ENCODE measurements around the gene DOCK10.

Gene DOCK10

GRCh38 chr2:224870341-224870740, 171.9 kb downstream of the DOCK10 start:
- no peak for ATAC-seq

DNA sequence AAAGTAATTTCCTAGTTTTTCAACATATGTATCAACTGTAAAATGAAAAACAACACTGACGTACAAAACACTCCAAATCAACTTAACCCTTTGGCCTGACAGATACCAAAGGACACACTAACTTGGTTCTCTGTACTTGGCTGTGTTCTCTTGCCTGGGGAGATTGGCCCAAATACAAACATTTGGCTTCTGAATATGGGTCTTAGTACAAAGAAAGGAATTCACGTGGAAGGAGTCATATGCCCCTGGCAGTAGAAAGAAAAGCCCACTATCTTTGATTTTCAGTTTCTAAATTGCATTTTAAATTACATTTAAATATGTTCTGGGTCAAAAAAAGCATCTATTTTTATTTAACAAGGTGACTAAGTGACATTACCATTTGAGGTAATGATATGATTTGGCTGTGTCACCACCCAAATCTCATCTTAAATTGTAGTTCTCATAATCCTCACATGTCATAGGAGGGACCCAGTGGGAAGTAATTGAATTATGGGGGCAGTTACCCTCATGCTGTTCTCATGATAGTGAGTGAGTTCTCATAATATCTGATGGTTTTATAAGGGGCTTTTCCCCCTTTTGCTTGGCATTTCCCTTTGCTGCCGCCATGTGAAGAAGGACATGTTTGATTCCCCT, 172.6 kb downstream of the DOCK10 start:
- peak in 1 of 2 donors; percentile 25 for ATAC-seq

DNA sequence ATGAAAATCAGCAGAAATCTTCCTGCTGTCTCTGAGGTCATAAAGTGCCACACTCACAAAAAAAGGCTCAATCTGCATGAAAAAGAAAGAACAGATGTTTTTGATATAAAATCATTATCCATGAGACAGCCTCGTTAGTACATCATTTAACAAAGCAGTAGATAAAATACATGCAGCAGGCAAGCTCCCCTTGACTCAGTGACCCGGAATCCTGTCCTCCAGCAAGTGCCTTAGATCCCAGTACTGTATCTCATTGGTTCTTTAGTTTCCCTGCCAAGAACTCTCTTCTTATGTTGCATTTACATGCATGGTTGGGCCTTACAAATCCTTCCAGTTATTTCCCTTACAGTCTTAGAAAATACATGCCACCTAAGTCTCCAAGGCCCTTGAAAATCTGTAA, 177.3 kb downstream of the DOCK10 start:
- ATAC-seq = no peak

GRCh38 chr2:224861266-224861665, 181.0 kb downstream of the DOCK10 start:
- ATAC-seq = no peak

DNA sequence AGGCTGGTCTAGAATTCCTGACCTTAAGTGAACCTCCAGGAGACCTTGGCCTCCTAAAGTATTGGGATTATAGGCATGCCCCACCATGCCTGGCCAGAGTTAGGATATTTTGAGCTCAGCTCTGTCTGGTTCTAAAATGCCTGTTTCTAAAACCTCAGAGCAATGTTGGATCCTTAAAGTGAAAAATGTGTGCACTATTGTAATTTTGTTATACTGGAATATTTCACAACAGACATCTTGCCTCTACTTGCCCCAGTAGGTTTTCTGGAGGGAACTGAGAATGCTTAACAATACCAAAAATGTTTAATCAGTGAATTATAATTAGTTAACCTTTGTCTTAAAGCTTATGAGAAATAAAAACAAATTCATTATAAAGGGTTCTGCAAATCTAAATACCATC, 181.5 kb downstream of the DOCK10 start:
- no peak for ATAC-seq

- no peak for ATAC-seq
These were observed 190.5 kb downstream of the DOCK10 start for GRCh38 chr2:224851811-224852210.

DNA sequence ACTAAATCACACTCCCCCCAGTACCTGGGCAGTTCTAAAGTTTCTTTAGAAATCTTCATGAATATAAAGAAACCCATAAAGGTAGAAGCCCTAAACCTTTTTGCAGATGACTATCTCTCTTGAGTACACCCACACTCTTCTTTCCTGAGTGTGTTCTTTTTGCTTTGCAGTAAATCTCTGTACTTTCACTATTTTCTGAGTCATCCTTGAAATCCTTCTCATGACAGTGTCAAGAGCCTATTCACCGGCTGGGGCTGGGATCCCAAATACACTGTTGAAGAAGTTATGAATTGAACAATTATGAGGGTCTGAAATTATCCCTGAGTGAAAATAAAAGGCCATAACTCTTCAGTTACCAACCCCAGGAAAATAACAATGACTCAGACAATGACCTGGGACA, 192.2 kb downstream of the DOCK10 start:
- ATAC-seq = peak in 1 of 2 donors; percentile 38

DNA sequence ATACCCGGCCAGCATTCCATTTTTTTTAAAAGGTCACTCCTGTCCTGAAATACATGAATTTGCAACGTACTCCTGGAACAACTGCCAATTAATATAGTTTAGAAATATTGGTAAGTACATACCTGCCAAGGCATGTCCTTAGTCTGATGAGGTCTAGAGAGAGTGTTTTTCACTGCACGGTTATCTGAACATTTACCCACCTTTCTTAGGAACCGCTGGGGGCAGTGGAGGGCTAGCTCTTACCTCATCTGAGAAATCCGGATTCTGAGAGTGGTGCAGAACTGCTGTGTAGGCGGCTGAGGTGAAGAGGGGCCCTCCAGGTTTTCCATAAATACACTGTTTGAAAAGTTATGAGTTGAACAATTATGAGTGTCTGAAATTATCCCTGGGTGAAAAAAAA, 193.0 kb downstream of the DOCK10 start:
- no peak for ATAC-seq

DNA sequence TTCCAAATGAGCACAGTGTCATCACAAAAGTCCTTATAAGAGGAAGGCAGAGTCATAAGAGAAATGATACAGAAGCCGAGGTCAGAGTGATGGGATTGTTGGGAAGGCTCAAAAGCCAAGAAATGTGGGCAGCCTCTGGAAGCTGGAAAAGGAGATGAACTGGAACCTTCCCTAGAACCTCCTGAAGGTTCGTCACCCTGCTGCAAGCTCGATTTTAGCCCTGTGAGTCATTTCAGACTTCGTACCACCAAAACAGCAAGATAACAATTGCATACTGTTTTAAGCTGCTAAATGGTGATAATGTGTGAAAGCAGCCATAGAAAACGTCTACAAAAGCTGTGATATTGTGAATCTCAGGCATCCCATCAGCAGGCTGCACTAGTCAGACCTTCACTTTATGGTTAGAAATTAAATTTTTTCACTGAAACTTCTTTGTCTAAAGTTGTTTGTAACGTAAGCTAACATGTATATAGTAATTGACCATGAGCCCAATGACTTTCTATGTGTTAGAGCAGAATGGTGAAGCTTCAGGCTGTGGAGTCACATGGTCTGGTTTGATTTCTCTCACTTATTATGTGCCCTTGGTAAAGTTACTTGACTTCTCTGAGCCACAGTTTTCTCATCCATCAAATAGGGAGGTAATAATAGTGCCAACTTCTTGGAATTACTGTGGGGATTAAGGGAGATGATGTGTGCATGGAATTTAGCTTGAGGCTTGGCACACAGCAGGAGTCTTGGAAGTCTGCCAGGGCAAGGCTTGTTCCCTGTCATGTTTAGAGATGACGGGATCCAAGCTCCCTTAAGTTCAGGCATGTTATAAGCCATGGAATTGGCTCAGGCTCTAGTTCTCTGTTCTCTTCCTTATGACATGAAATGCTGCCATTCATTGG, 194.1 kb downstream of the DOCK10 start:
- no peak for ATAC-seq

- no peak for ATAC-seq
These were observed 194.9 kb downstream of the DOCK10 start for GRCh38 chr2:224847381-224847780.

- no peak for ATAC-seq
These were observed 195.6 kb downstream of the DOCK10 start for GRCh38 chr2:224846686-224847085.

- ATAC-seq = no peak
These were observed 196.1 kb downstream of the DOCK10 start for GRCh38 chr2:224846161-224846560.

- ATAC-seq = no peak
These were observed 199.1 kb downstream of the DOCK10 start for GRCh38 chr2:224843141-224843540.

DNA sequence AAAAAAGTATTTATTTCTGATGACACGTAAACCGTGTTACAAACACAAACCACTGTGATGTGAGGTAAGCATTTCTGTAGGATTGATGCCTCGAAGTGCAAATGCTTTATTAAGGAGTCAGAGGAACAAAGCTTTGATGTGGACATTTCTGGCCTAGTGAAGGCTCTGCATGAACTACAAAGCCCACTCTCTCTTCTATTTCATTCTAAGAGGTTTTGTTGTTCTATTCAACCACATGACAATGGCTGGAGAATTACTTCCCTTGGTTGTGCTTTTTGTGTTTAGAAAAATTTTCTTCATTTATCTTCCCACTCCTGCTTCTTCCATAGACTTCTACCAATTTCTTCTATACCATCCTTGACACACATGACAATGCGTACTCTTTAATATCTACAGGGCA, 200.4 kb downstream of the DOCK10 start:
- no peak for ATAC-seq

DNA sequence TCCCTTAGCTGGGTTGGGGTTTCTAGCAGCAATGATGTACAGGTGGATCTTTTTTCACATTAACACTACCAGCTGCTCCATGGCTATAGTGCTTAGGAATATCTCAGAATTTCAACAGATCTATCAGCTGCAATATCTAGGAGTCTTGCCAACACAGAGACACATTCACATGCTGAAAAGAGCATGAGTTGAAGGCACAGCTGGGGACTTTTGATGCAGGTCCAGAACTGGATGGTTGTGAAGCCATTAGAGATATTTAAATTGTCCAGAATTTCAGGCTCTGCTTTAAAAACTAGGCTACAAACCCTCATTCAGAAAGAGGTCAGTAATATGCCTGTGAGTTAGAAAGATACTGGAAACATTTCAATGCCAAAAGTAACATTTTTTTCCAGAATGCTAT, 203.9 kb downstream of the DOCK10 start:
- ATAC-seq = no peak

- ATAC-seq = no peak
These were observed 204.7 kb downstream of the DOCK10 start for GRCh38 chr2:224837558-224837957.

DNA sequence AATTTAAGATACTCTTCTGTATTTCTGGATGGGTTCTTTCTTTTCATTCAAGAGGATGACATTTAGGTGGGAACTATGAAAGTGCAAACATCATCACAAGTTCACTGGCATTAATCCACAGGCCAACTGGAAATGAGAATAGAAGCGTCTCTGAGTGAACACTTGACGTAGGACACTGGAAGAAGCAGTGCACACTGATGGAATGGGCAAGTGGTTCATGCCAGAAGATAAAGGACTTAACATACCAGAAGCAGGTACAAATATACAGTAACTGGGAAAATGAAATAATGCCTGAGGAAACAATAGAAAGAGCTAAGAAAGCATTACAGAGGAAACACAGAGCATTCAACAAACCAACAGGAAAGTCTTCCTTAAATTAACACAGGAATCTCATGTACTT, 205.2 kb downstream of the DOCK10 start:
- ATAC-seq = no peak

DNA sequence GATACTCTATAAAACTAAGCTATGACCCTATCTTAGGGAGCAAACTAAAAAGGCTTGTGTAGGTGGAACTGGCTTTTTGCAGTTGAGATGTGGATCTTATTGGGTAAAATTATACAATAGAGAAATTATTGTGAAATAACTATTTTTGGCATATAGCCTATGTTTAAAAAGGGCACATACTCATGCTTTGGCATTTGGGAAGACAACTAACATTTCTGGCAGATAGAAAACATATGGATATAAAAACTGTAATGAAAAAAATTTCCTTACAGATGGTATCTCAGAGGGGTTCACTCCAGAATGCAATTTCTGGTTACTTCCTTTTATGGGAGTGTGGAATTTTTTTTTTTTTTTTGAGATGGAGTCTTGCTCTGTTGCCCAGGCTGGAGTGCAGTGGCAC, 206.0 kb downstream of the DOCK10 start:
- no peak for ATAC-seq

DNA sequence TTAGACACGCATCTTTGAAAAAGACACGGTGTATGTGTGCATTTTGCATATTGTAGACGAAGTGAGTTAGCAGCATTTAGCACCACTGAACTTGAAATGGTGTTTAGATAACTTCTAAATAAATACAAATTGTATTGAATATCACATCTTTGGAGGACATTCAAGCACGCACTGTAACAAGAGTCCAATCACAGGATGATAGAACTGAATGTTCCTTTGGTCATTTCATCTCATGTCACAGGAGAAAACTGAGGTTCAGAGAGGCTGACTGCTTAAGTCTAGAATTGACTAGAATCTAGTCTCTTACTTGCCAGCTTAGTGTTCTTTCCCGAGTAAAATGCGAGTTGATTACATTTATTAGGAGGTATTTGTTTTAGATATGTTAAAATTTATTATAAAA, 206.9 kb downstream of the DOCK10 start:
- ATAC-seq = no peak

GRCh38 chr2:224833986-224834385, 208.3 kb downstream of the DOCK10 start:
- ATAC-seq = no peak

GRCh38 chr2:224832207-224832606, 210.1 kb downstream of the DOCK10 start:
- no peak for ATAC-seq

DNA sequence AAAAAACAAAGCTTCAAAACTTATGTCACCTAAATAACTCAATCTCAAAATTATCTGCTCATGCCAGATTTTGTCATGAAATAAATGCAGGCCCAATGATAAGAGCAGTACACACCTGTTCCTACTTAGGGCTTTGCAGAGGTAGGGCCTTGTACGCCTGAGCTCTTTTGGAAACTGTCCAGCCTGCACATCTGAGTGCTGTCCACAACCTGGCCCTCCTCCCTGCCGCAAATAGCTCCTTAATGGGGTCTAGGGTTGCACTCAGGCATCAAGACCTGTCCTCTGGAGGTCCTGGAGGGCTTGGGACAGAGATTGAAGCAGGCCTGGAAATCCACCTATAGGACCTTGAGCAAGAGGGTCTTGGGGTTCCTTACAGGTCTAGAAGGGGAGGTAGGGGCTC, 210.7 kb downstream of the DOCK10 start:
- ATAC-seq = no peak

- no peak for ATAC-seq
These were observed 221.8 kb downstream of the DOCK10 start for GRCh38 chr2:224820283-224820991.

GRCh38 chr2:224819075-224819474, 223.2 kb downstream of the DOCK10 start:
- no peak for ATAC-seq

All from activated CD4-positive, CD25-positive, alpha-beta regulatory T cell treated with anti-CD3 and anti-CD28 coated beads, Interleukin-2, amount 50 U/mL, for 24 hours (primary cell).